RPMI8226 (cell line): Measurements from ENCODE around the gene ISG20.
A peak's percentile ranks its signal among the peaks of the same experiment; 100 is the strongest.
"Not testable (repeated sequence)": the region's sequence is repeated elsewhere in the genome, so short reads cannot be mapped to it uniquely, and the experiment has no call there.

Experiments
- DNase-seq: peaks from one replicate; pipeline ENCODE4 v3.0.0-alpha.2; 2015

The ISG20 gene

GRCh38 chr15:88637436-88637835 lies 1.4 kb upstream of the ISG20 start:
- no peak for DNase-seq

- DNase-seq: no peak
Observed at GRCh38 chr15:88637841-88638625, 783 bp upstream of the ISG20 start.

GRCh38 chr15:88641959-88642452 lies 3.2 kb downstream of the ISG20 start:
- DNase-seq: no peak

GRCh38 chr15:88642514-88642913 lies 3.7 kb downstream of the ISG20 start:
- not testable (repeated sequence) for DNase-seq

GRCh38 chr15:88644741-88645140 lies 5.9 kb downstream of the ISG20 start:
- no peak for DNase-seq

GRCh38 chr15:88645171-88646087 lies 6.6 kb downstream of the ISG20 start:
- no peak for DNase-seq

GRCh38 chr15:88646088-88646405 lies 7.2 kb downstream of the ISG20 start:
- DNase-seq: no peak

- no peak for DNase-seq
Observed at GRCh38 chr15:88646951-88647350, 8.1 kb downstream of the ISG20 start.

- peak; percentile 80 for DNase-seq
Observed at GRCh38 chr15:88647351-88648105, 8.7 kb downstream of the ISG20 start.

GRCh38 chr15:88648357-88649214 lies 9.8 kb downstream of the ISG20 start:
- no peak for DNase-seq

GRCh38 chr15:88649286-88649733 lies 10.5 kb downstream of the ISG20 start:
- no peak for DNase-seq

GRCh38 chr15:88649753-88650551 lies 11.1 kb downstream of the ISG20 start:
- no peak for DNase-seq

- DNase-seq: no peak
Observed at GRCh38 chr15:88650556-88650955, 11.7 kb downstream of the ISG20 start.

GRCh38 chr15:88651136-88651732 lies 12.4 kb downstream of the ISG20 start:
- DNase-seq: no peak

- no peak for DNase-seq
Observed at GRCh38 chr15:88651971-88652370, 13.2 kb downstream of the ISG20 start.

GRCh38 chr15:88652456-88653199 lies 13.8 kb downstream of the ISG20 start:
- no peak for DNase-seq

GRCh38 chr15:88653200-88654064 lies 14.6 kb downstream of the ISG20 start:
- DNase-seq: no peak

- DNase-seq: no peak
Observed at GRCh38 chr15:88654430-88655102, 15.8 kb downstream of the ISG20 start.
